Measurements from ENCODE around the gene ADCK1. TPM values are rescaled to one million over a fixed set of nuclear protein-coding genes. Genes with fewer than 3 reads are reported as not detected.

Gene ADCK1
- total RNA-seq, 1 experiment from 2014 or later: 12.2 TPM

DNA sequence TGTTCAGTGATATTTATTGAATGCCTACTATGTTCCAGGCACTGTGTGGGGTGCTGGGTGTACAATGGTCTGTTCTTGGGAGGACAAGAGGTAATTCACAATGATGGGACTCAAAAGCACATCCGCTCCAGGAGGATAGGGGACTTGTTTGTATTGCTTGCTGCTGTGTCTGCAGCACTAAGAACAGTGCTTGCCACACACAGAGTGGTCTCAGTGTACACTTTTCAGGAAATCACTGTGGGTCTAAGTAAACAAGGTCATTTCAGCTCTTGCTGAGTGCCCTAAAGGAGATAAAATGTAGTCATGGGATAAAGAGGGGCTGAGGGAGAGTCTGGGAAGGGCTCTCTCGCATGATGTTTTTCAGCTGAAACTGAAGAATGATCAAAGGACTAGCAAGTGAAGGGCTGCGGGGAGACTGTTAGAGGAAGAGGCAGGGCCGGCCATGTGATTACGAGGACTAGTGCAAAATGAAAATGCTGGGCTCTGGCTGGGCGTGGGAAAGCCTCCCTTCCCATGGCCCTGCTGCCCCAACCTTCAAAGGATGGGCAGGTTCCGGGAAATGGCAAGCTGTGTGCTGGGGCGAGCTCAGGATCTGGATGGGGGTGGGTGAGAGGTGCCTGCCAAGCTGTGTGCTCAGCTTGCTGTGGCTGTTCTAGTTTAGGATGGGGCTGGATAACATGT lies 39.1 kb downstream of the ADCK1 start:
- H3K4ac ChIP-seq (ENCODE audit: low read depth, low read length): no peak overlapping the region
- no peaks in the 10 kb centered on the region for H3K23me2 ChIP-seq (ENCODE audit: insufficient read length, low read depth, low read length, poor library complexity, severe bottlenecking)
- H2BK15ac ChIP-seq (ENCODE audit: low read depth, low read length): no peak overlapping the region
- H3K4me2 ChIP-seq (ENCODE audit: insufficient read depth, insufficient read length, low read length): no peak overlapping the region
- Mint-ChIP-seq H3K27ac (no peak overlapping the region), H3K9me3 (peaks cover 0 to 3% of the 10 kb centered on the region in 2 experiments; a peak in 1 of 5 replicates), H3K27me3 (ENCODE audit: low read depth) (no peaks in the 10 kb centered on the region; the same call in 1 of the 2 replicates), H3K4me1 (peaks cover 0 to 8% of the 10 kb centered on the region in 2 experiments; a peak in 2 of 4 replicates), H3K36me3 (ENCODE audit: insufficient read depth in 1 of 3, low read depth in 3 of 3) (peaks cover 0 to 2% (median 0%) of the 10 kb centered on the region in 3 experiments; a peak in 3 of 7 replicates), H3K4me3 (no peak overlapping the region)
- H2BK5ac ChIP-seq (ENCODE audit: insufficient read length, low read length): no peak overlapping the region
- no peaks in the 10 kb centered on the region for H3K9me3 ChIP-seq (ENCODE audit: control insufficient read depth, low read depth, low read length)
- H4K5ac ChIP-seq (ENCODE audit: insufficient read length, low read depth, low read length): no peak overlapping the region
- H4K91ac ChIP-seq (ENCODE audit: insufficient read length, low read depth, low read length): no peak overlapping the region
- H2BK20ac ChIP-seq (ENCODE audit: low read depth, low read length, poor library complexity, severe bottlenecking): no peak overlapping the region
- no peak overlapping the region for H3K9ac ChIP-seq (ENCODE audit: extremely low read depth, insufficient read length, low read length)
- H3K18ac ChIP-seq (ENCODE audit: insufficient read length, low read depth, low read length): no peak overlapping the region
- H3K4me1 ChIP-seq (ENCODE audit: insufficient read depth, low read length): no peaks in the 10 kb centered on the region
- H4K20me1 ChIP-seq (ENCODE audit: control insufficient read depth, insufficient read depth, insufficient read length): no peaks in the 10 kb centered on the region
- no CpG with 5 or more reads among the region's 8 CpGs for WGBS (ENCODE audit: extremely low coverage, insufficient read length, low lambda C conversion rate)
- no peaks in the 10 kb centered on the region for H3K79me1 ChIP-seq (ENCODE audit: insufficient read depth, low read depth, low read length, poor library complexity, severe bottlenecking)
- no peaks in the 10 kb centered on the region for H3K79me2 ChIP-seq (ENCODE audit: insufficient read depth, low read length)
- no peak overlapping the region for H3K56ac ChIP-seq (ENCODE audit: insufficient read length, low read depth, low read length)
- no peak overlapping the region for H4K8ac ChIP-seq (replicated peaks; ENCODE audit: insufficient read length, low read depth, low read length)
- H3K27me3 ChIP-seq (ENCODE audit: insufficient read depth, low read length): no peaks in the 10 kb centered on the region
- H2BK12ac ChIP-seq (ENCODE audit: insufficient read length, low read depth, low read length): no peak overlapping the region
- no peak for DNase-seq
- H2BK120ac ChIP-seq (ENCODE audit: low read depth, low read length, poor library complexity, severe bottlenecking): no peak overlapping the region
- no peak overlapping the region for H2AFZ ChIP-seq (ENCODE audit: low read length)
- TF ChIP-seq, protein P1, sequence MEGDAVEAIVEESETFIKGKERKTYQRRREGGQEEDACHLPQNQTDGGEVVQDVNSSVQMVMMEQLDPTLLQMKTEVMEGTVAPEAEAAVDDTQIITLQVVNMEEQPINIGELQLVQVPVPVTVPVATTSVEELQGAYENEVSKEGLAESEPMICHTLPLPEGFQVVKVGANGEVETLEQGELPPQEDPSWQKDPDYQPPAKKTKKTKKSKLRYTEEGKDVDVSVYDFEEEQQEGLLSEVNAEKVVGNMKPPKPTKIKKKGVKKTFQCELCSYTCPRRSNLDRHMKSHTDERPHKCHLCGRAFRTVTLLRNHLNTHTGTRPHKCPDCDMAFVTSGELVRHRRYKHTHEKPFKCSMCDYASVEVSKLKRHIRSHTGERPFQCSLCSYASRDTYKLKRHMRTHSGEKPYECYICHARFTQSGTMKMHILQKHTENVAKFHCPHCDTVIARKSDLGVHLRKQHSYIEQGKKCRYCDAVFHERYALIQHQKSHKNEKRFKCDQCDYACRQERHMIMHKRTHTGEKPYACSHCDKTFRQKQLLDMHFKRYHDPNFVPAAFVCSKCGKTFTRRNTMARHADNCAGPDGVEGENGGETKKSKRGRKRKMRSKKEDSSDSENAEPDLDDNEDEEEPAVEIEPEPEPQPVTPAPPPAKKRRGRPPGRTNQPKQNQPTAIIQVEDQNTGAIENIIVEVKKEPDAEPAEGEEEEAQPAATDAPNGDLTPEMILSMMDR (conservative IDR thresholded peaks at IDR 0.05): no peak
- H3T11ph ChIP-seq (ENCODE audit: low read length): no peak overlapping the region
- no peak overlapping the region for H3K23ac ChIP-seq (ENCODE audit: insufficient read length, low read depth, low read length)
- no peak overlapping the region for H3K27ac ChIP-seq (ENCODE audit: insufficient read length, low read depth, low read length)
- H3K14ac ChIP-seq (ENCODE audit: insufficient read depth, low read length): no peak overlapping the region
- H2AK5ac ChIP-seq (ENCODE audit: insufficient read length, low read length): no peak overlapping the region
